H1 (cell line): ENCODE measurements around the gene HIVEP2. TPM values are rescaled to one million over a fixed set of nuclear protein-coding genes. Genes with fewer than 3 reads are reported as not detected.

Source experiments
- CTCF ChIA-PET: fragments of 300-600 bp; sonication (Branson Sonifier 250); formaldehyde crosslinking; loops from one replicate; lab custom pipeline; 2021; ENCODE audit not compliant: partially characterized antibody; lab: Charles Lee
- POLR2A ChIA-PET: fragments of 300-600 bp; sonication (Branson Sonifier 250); formaldehyde crosslinking; loops from one replicate; lab custom pipeline; 2021; ENCODE audit warnings: inconsistent platforms; ENCODE audit not compliant: partially characterized antibody; lab: Charles Lee
- DNase-seq, 2 experiments: peaks; one replicate each; pipeline versions ENCODE4 v3.0.0 to v3.0.0-alpha.2; 2010 to 2022; ENCODE audit warnings: low spot score in 2 of 2, low read depth in 1 of 2, mixed read lengths in 1 of 2
- FAIRE-seq: peaks from 2 replicates; lab custom pipeline; 2011; peaks lifted over from hg19 to GRCh38; lab: Jason Lieb, UNC
- H2AFZ ChIP-seq: 2 replicates; pipeline ENCODE4 v1.8.1; 2012; ENCODE audit warnings: low read length, inconsistent platforms
- H2AK5ac ChIP-seq: 2 replicates; pipeline ENCODE4 v1.6.1; 2013; ENCODE audit warnings: low read depth, low read length
- H2BK120ac ChIP-seq: replicated peaks from 2 replicates; pipeline ENCODE3; 2013; ENCODE audit warnings: low read depth, low read length, inconsistent platforms
- H2BK12ac ChIP-seq: 2 replicates; pipeline ENCODE4 v1.6.1; 2013; ENCODE audit warnings: low read depth, low read length
- H2BK15ac ChIP-seq: 2 replicates; pipeline ENCODE4 v1.6.1; 2013; ENCODE audit warnings: low read length
- H2BK20ac ChIP-seq: 2 replicates; pipeline ENCODE4 v1.6.1; 2013; ENCODE audit warnings: low read length
- H2BK5ac ChIP-seq: 2 replicates; pipeline ENCODE4 v1.6.1; 2013; ENCODE audit warnings: low read depth, low read length
- H3K14ac ChIP-seq: 2 replicates; pipeline ENCODE4 v1.6.1; 2013; ENCODE audit warnings: inconsistent platforms; ENCODE audit not compliant: insufficient read length
- H3K18ac ChIP-seq: 2 replicates; pipeline ENCODE4 v1.6.1; 2013; ENCODE audit warnings: low read length; ENCODE audit errors: extremely low read depth
- H3K23ac ChIP-seq: 2 replicates; pipeline ENCODE4 v1.6.1; 2013; ENCODE audit warnings: inconsistent platforms; ENCODE audit not compliant: insufficient read length
- H3K23me2 ChIP-seq: 2 replicates; pipeline ENCODE4 v1.6.1; 2013; ENCODE audit warnings: low read depth, low read length
- H3K27ac ChIP-seq: 2 replicates; pipeline ENCODE4 v1.6.1; 2011; ENCODE audit warnings: low read depth, low read length, inconsistent platforms
- H3K27me3 ChIP-seq, 4 experiments: replicated peaks in 1 of 4; 1 replicate in 1 of 4; 2 replicates in 3 of 4; pipeline versions ENCODE4 v1.6.1 to v1.8.1; 2011 to 2013; ENCODE audit warnings: low read length in 3 of 4, mild to moderate bottlenecking in 3 of 4, inconsistent platforms in 2 of 4, mixed read lengths in 2 of 4, moderate library complexity in 1 of 4; ENCODE audit not compliant: control insufficient read depth in 3 of 4, insufficient read depth in 3 of 4; ENCODE audit errors: extremely low read depth in 1 of 4
- H3K36me3 ChIP-seq, 4 experiments: 2 replicates each; pipeline versions ENCODE4 v1.6.1 to v1.8.1; 2011 to 2013; ENCODE audit warnings: mild to moderate bottlenecking in 4 of 4, low read length in 3 of 4, moderate library complexity in 2 of 4, control low read depth in 1 of 4, inconsistent platforms in 1 of 4; ENCODE audit not compliant: insufficient read depth in 4 of 4, control insufficient read depth in 2 of 4
- H3K4ac ChIP-seq: replicated peaks from 2 replicates; pipeline ENCODE3; 2013; ENCODE audit warnings: low read length, low read depth, mixed read lengths, inconsistent platforms; ENCODE audit not compliant: insufficient read length
- H3K4me1 ChIP-seq, 4 experiments: replicated peaks in 1 of 4; 1 replicate in 1 of 4; 2 replicates in 3 of 4; pipeline versions ENCODE4 v1.6.1 to v1.8.1; 2011 to 2013; ENCODE audit warnings: low read length in 3 of 4, inconsistent platforms in 2 of 4, mixed read lengths in 1 of 4; ENCODE audit not compliant: insufficient read depth in 4 of 4, control insufficient read depth in 3 of 4
- H3K4me2 ChIP-seq, 2 experiments: 2 replicates each; pipeline versions ENCODE4 v1.6.1 to v1.8.1; 2011 to 2013; ENCODE audit warnings: low read depth in 2 of 2, low read length in 2 of 2, control low read depth in 1 of 2, inconsistent platforms in 1 of 2, mild to moderate bottlenecking in 1 of 2; ENCODE audit not compliant: insufficient read depth in 1 of 2
- H3K4me3 ChIP-seq, 4 experiments: fragments of 200-600, 300-600 bp in 1 of 4; sonication (generic), shearing (Covaris generic), sonication (Bioruptor Twin) in 1 of 4; 2 replicates each; pipeline versions ENCODE4 v1.5.1 to v1.8.1; 2011 to 2016; ENCODE audit warnings: low read length in 4 of 4, low read depth in 3 of 4, control low read depth in 2 of 4, inconsistent platforms in 2 of 4, mild to moderate bottlenecking in 2 of 4, mixed read lengths in 1 of 4, moderate library complexity in 1 of 4; ENCODE audit not compliant: insufficient read depth in 2 of 4; ENCODE audit errors: extremely low read depth in 1 of 4
- H3K56ac ChIP-seq: replicated peaks from 2 replicates; pipeline ENCODE3; 2013; ENCODE audit warnings: low read depth, mild to moderate bottlenecking, mixed read lengths, low read length, inconsistent platforms; ENCODE audit not compliant: insufficient read length
- H3K79me1 ChIP-seq: 2 replicates; pipeline ENCODE4 v1.6.1; 2013; ENCODE audit warnings: low read depth, low read length, control low read depth
- H3K79me2 ChIP-seq, 2 experiments: 2 replicates each; pipeline versions ENCODE4 v1.6.1 to v1.8.1; 2012 to 2013; ENCODE audit warnings: low read length in 2 of 2, mild to moderate bottlenecking in 2 of 2, inconsistent platforms in 1 of 2; ENCODE audit not compliant: insufficient read depth in 2 of 2, control insufficient read depth in 1 of 2
- H3K9ac ChIP-seq, 4 experiments: replicated peaks in 1 of 4; 1 replicate in 1 of 4; 2 replicates in 3 of 4; pipeline versions ENCODE4 v1.6.1 to v1.8.1; 2011 to 2013; ENCODE audit warnings: low read depth in 3 of 4, low read length in 3 of 4, control low read depth in 2 of 4, mild to moderate bottlenecking in 2 of 4, moderate library complexity in 2 of 4, inconsistent platforms in 1 of 4; ENCODE audit errors: extremely low read depth in 1 of 4
- H3K9me3 ChIP-seq, 2 experiments: 2 replicates each; pipeline versions ENCODE4 v1.6.1 to v1.8.1; 2012 to 2013; ENCODE audit warnings: mild to moderate bottlenecking in 2 of 2, moderate library complexity in 2 of 2, control low read depth in 1 of 2, inconsistent platforms in 1 of 2, low read depth in 1 of 2, low read length in 1 of 2, mixed read lengths in 1 of 2; ENCODE audit not compliant: insufficient read depth in 2 of 2
- H4K20me1 ChIP-seq, 2 experiments: replicated peaks in 1 of 2; 2 replicates each; pipeline versions ENCODE3 to v1.8.1; 2011 to 2013; ENCODE audit warnings: inconsistent platforms in 2 of 2, low read length in 2 of 2, mild to moderate bottlenecking in 1 of 2; ENCODE audit not compliant: insufficient read depth in 2 of 2, control insufficient read depth in 1 of 2
- H4K5ac ChIP-seq: 2 replicates; pipeline ENCODE4 v1.6.1; 2013; ENCODE audit warnings: low read length, low read depth, mixed read lengths, inconsistent platforms; ENCODE audit not compliant: insufficient read length
- H4K8ac ChIP-seq: 2 replicates; pipeline ENCODE4 v1.8.0; 2013; ENCODE audit warnings: mild to moderate bottlenecking, moderate library complexity, low read length, inconsistent platforms; ENCODE audit not compliant: insufficient read depth; ENCODE audit errors: extremely low read depth
- H4K91ac ChIP-seq: replicated peaks from 2 replicates; pipeline ENCODE3; 2013; ENCODE audit warnings: low read length, mixed read lengths, inconsistent platforms; ENCODE audit not compliant: insufficient read length
- BRCA1 ChIP-seq: IDR thresholded peaks from 2 replicates; pipeline ENCODE4 v1.6.1; 2012; ENCODE audit warnings: low read depth, low read length, improper control_type of control experiment
- EZH2 ChIP-seq: fragments of 200-600 bp; sonication (generic); IDR thresholded peaks from 2 replicates; pipeline ENCODE4 v1.7.1; 2012; ENCODE audit warnings: low read depth, mild to moderate bottlenecking, moderate library complexity, low read length, inconsistent platforms; ENCODE audit not compliant: severe bottlenecking
- HDAC2 ChIP-seq, 2 experiments: fragments of 300-600 bp in 1 of 2; sonication (generic) in 1 of 2; IDR thresholded peaks; 2 replicates each; pipeline ENCODE4 v1.6.1; 2011 to 2012; ENCODE audit warnings: low read depth in 2 of 2, low read length in 2 of 2, mild to moderate bottlenecking in 2 of 2, moderate library complexity in 2 of 2, borderline replicate concordance in 1 of 2, inconsistent platforms in 1 of 2
- JUND ChIP-seq: IDR thresholded peaks from 2 replicates; pipeline ENCODE4 v1.6.1; 2011; ENCODE audit warnings: mild to moderate bottlenecking, improper control_type of control experiment, low read length
- KDM4A ChIP-seq: IDR thresholded peaks from one replicate; pipeline ENCODE4 v1.7.1; 2012; ENCODE audit warnings: low read depth, mild to moderate bottlenecking, moderate library complexity, low read length, inconsistent platforms; ENCODE audit not compliant: severe bottlenecking
- MAX ChIP-seq: IDR thresholded peaks from 2 replicates; pipeline ENCODE4 v1.6.1; 2012; ENCODE audit warnings: inconsistent platforms
- NANOG ChIP-seq: IDR thresholded peaks from 2 replicates; pipeline ENCODE4 v1.6.1; 2011; ENCODE audit warnings: low read length, low read depth, mild to moderate bottlenecking, inconsistent platforms; ENCODE audit not compliant: insufficient read depth, poor library complexity, severe bottlenecking
- POLR2A ChIP-seq, 2 experiments: IDR thresholded peaks; 1 replicate in 1 of 2; 2 replicates in 1 of 2; pipeline ENCODE4 v1.6.1; 2011; ENCODE audit warnings: low read depth in 2 of 2, low read length in 2 of 2, mild to moderate bottlenecking in 2 of 2; ENCODE audit errors: control extremely low read depth in 1 of 2
- RNF2 ChIP-seq: fragments of 200-900, 300-1000 bp; sonication (generic); IDR thresholded peaks from 2 replicates; pipeline ENCODE4 v1.7.1; 2016; ENCODE audit warnings: borderline replicate concordance, low read depth, mild to moderate bottlenecking, antibody characterized with exemption, low read length; ENCODE audit not compliant: poor library complexity, severe bottlenecking; ENCODE audit errors: missing control alignments
- SIRT6 ChIP-seq: IDR thresholded peaks from one replicate; pipeline ENCODE4 v1.7.1; 2012; ENCODE audit warnings: low read length, inconsistent platforms
- SP4 ChIP-seq: IDR thresholded peaks from 2 replicates; pipeline ENCODE4 v1.6.1; 2012; ENCODE audit warnings: low read length, inconsistent platforms
- SRF ChIP-seq: IDR thresholded peaks from 2 replicates; pipeline ENCODE4 v1.6.1; 2011; ENCODE audit warnings: mild to moderate bottlenecking, low read depth, low read length, moderate library complexity
- SUZ12 ChIP-seq: fragments of 200-600 bp; sonication (generic); IDR thresholded peaks from 2 replicates; pipeline ENCODE4 v1.6.1; 2012; ENCODE audit warnings: mild to moderate bottlenecking, inconsistent platforms, low read length, moderate library complexity, mixed read lengths
- TAF1 ChIP-seq: IDR thresholded peaks from 2 replicates; pipeline ENCODE4 v1.6.1; 2011; ENCODE audit warnings: mild to moderate bottlenecking, low read depth, low read length
- TCF12 ChIP-seq: IDR thresholded peaks from 2 replicates; pipeline ENCODE4 v1.6.1; 2011; ENCODE audit warnings: low read depth, mild to moderate bottlenecking, low read length
- polyA plus RNA-seq, 7 experiments: library from polyadenylated mRNA; depleted of rRNA in 3 of 7; stranded (reverse) in 5 of 7; unstranded in 2 of 7; fragments of >200 nt in 5 of 7; fragments of 200-250 nt in 2 of 7; gene quantifications; 1 replicate in 5 of 7; 2 replicates in 1 of 7; 4 replicates in 1 of 7; pipeline versions ENCODE4 v1.2.1 to v1.2.3, GENCODE V29; 2011 to 2013; ENCODE audit warnings: missing spikeins in 2 of 7, mixed read lengths in 2 of 7
- total RNA-seq: library from RNA; stranded (reverse); fragmentation: NEBNext Ultra II Directional; extraction: Animal tissue kit (Norgen Biotek cat#: 25700); gene quantifications from 2 replicates; pipeline ENCODE4 v1.2.1, GENCODE V29; 2021

HIVEP2 gene
- total and polyA plus RNA-seq, 2 of the 8 experiments (the other 6 are each of a cell fraction or from before 2014, with no cell fraction given) = 2.2 to 6.1 TPM

GRCh38 chr6:142848156-142848555, 96.8 kb downstream of the HIVEP2 start:
- H3K4me2 ChIP-seq = no peak overlapping the region
- CTCF ChIA-PET = interaction anchor here (0.5 to 1.1 kb wide), 3 partner anchors 14 to 498 kb away, joined by 3 to 4 read pairs (median 3); no protein-coding TSS in a partner anchor
- TF ChIP-seq TCF12 = no peak
- TF ChIP-seq SP4 = no peak
- TF ChIP-seq NANOG = no peak
- TF ChIP-seq SRF = no peak
- TF ChIP-seq RNF2 = no peak
- TF ChIP-seq POLR2A (IDR thresholded peaks at IDR 0.05; ENCODE audit: control extremely low read depth in 1 of 2, low read depth in 2 of 2, low read length in 2 of 2) = no peak
- TF ChIP-seq KDM4A = no peak
- no peak for TF ChIP-seq SIRT6
- no peak for TF ChIP-seq TAF1
- no peak for TF ChIP-seq BRCA1
- no peak for TF ChIP-seq SUZ12
- TF ChIP-seq MAX = no peak
- no peak for TF ChIP-seq HDAC2 (IDR thresholded peaks at IDR 0.05; ENCODE audit: borderline replicate concordance in 1 of 2, low read depth in 2 of 2, low read length in 2 of 2)
- no peak for TF ChIP-seq EZH2
- TF ChIP-seq JUND = no peak

More at GRCh38 chr6:142848156-142848555, 96.8 kb downstream of the HIVEP2 start:
- Histone ChIP-seq H3K23ac (no peak overlapping the region), H2BK15ac (no peak overlapping the region), H3K14ac (no peak overlapping the region), H3K9ac (no peak overlapping the region), H3K36me3 (no peaks in the 10 kb centered on the region; a peak in 1 of 8 replicates), H2BK120ac (no peak overlapping the region), H4K20me1 (no peaks in the 10 kb centered on the region), H2BK5ac (no peak overlapping the region), H2AFZ (no peak overlapping the region), H3K4ac (no peak overlapping the region), H3K27ac (no peak overlapping the region), H3K79me2 (0 out of 4 replicates have a peak, but pooled peaks cover 0 to 6% of the 10 kb centered on the region in 2 experiments), H2BK12ac (no peak overlapping the region), H2BK20ac (no peak overlapping the region), H4K8ac (no peak overlapping the region), H4K5ac (no peak overlapping the region), H3K9me3 (no peaks in the 10 kb centered on the region), H3K4me3 (no peak overlapping the region), H3K79me1 (no peaks in the 10 kb centered on the region; the same call in 1 of the 2 replicates), H2AK5ac (no peak overlapping the region), H3K23me2 (no peaks in the 10 kb centered on the region), H3K18ac (no peak overlapping the region), H3K4me1 (peaks cover 3 to 17% (median 9%) of the 10 kb centered on the region in 4 experiments; a peak in 6 of 7 replicates), H4K91ac (no peak overlapping the region), H3K27me3 (peaks cover 0 to 1% (median 0%) of the 10 kb centered on the region in 4 experiments; a peak in 1 of 7 replicates), H3K56ac (no peak overlapping the region)
- no peak for DNase-seq
- POLR2A ChIA-PET = no interaction called here
- no peak for FAIRE-seq
